ENCODE data around the gene MT1M. TPM values are rescaled to one million over a fixed set of nuclear protein-coding genes. Genes with fewer than 3 reads are reported as not detected.

The MT1M gene
- total and polyA plus RNA-seq, 10 of the 15 experiments (the other 5 are each of a cell fraction or from before 2014, with no cell fraction given): not detected

- TF ChIP-seq REST (IDR thresholded peaks at IDR 0.05; ENCODE audit: low read depth, low read length) (no peak), ZNF622 (IDR thresholded peaks at IDR 0.05) (no peak), RAD51 (IDR thresholded peaks at IDR 0.05) (no peak), EZH2 (IDR thresholded peaks at IDR 0.05; ENCODE audit: borderline replicate concordance, control insufficient read depth, low read depth, low read length) (no peak), BCLAF1 (IDR thresholded peaks at IDR 0.05) (no peak)
These were observed 27.5 kb upstream of the MT1M start (continued) for GRCh38 chr16:56604966-56605365.

GRCh38 chr16:56605475-56605874 lies 27.0 kb upstream of the MT1M start:
- no peaks in the 10 kb centered on the region for H4K20me1 ChIP-seq (ENCODE audit: control insufficient read depth, insufficient read depth)
- intact Hi-C loops (cut with micrococcal nuclease; ENCODE audit: unreplicated experiment) (no loop called here), in situ Hi-C loops (cut with MboI) (no loop called here)
- no TSS peak for BruUV-seq (replicated peaks)
- H3K9me3 ChIP-seq (replicated peaks; ENCODE audit: control insufficient read depth, insufficient read depth, low read length): no peaks in the 10 kb centered on the region
- ChIA-PET SMC1A (ENCODE audit: uncharacterized antibody, unreplicated experiment) (interaction anchor here (0.8 to 2.8 kb wide), 4 partner anchors 18 to 96 kb away, joined by 3 to 22 read pairs (median 3); no protein-coding TSS in a partner anchor), CTCF (interaction anchor here (1.1 to 10.0 kb wide), 4 partner anchors 25 to 96 kb away, joined by 4 to 77 read pairs (median 12); no protein-coding TSS in a partner anchor), RAD21 (ENCODE audit: unreplicated experiment) (interaction anchor here (0.9 to 4.9 kb wide), 4 partner anchors 25 to 96 kb away, joined by 3 to 44 read pairs (median 3); no protein-coding TSS in a partner anchor), POLR2A (no interaction called here)
- H3K27me3 ChIP-seq (replicated peaks in 1 of 2; ENCODE audit: control insufficient read depth in 2 of 2, insufficient read depth in 2 of 2, low read length in 1 of 2): no peaks in the 10 kb centered on the region; a peak in 2 of 4 replicates
- ATAC-seq (no peak), FAIRE-seq (no peak), DNase-seq (ENCODE audit: low read depth, low spot score) (no peak)
- no peak overlapping the region for H3K9ac ChIP-seq (ENCODE audit: control insufficient read depth, insufficient read depth, low read length)
- H3K4me1 ChIP-seq (ENCODE audit: control insufficient read depth, insufficient read depth, low read length): peaks cover 15% of the 10 kb centered on the region
- H3K4me2 ChIP-seq (ENCODE audit: control insufficient read depth, insufficient read depth): no peak overlapping the region
- H3K36me3 ChIP-seq (ENCODE audit: control insufficient read depth in 2 of 2, insufficient read depth in 2 of 2, low read length in 1 of 2): no peaks in the 10 kb centered on the region
- no peak overlapping the region for H3K27ac ChIP-seq (ENCODE audit: control insufficient read depth, insufficient read depth)
- 0% methylated on average over 1 of the region's 1 CpG for WGBS (ENCODE audit: insufficient coverage, insufficient replicate concordance, low lambda C conversion rate, missing lambda C conversion rate)
- H3K79me2 ChIP-seq (ENCODE audit: control insufficient read depth, insufficient read depth, low read length): no peaks in the 10 kb centered on the region
- H3K4me3 ChIP-seq: no peak overlapping the region
- no peak overlapping the region for H2AFZ ChIP-seq (ENCODE audit: control insufficient read depth, low read depth, low read length)
- no peak for TF ChIP-seq MTA3 (IDR thresholded peaks at IDR 0.05; ENCODE audit: borderline replicate concordance, low read length)
- no peak for TF ChIP-seq SUZ12 (IDR thresholded peaks at IDR 0.05; ENCODE audit: unreplicated experiment)
- no peak for TF ChIP-seq HDAC6 (IDR thresholded peaks at IDR 0.05; ENCODE audit: unreplicated experiment)
- no peak for TF ChIP-seq TCF3 (IDR thresholded peaks at IDR 0.05; ENCODE audit: borderline replicate concordance, insufficient read depth, low read depth, low read length)
- TF ChIP-seq CBFB (IDR thresholded peaks at IDR 0.05; ENCODE audit: low read depth): no peak
- no peak for TF ChIP-seq ATF3 (IDR thresholded peaks at IDR 0.05; ENCODE audit: borderline replicate concordance, extremely low read depth, low read depth, low read length)
- no peak for TF ChIP-seq ZNF207 (IDR thresholded peaks at IDR 0.05; ENCODE audit: borderline replicate concordance)
- TF ChIP-seq SMARCA5 (IDR thresholded peaks at IDR 0.05): no peak
- TF ChIP-seq ZNF274 (IDR thresholded peaks at IDR 0.05; ENCODE audit: insufficient read depth, insufficient read length): no peak
- TF ChIP-seq CBX3 (IDR thresholded peaks at IDR 0.05; ENCODE audit: borderline replicate concordance, low read depth): no peak
- no peak for TF ChIP-seq SPI1 (IDR thresholded peaks at IDR 0.05; ENCODE audit: borderline replicate concordance, insufficient read depth, low read depth, low read length)
